H1 (cell line): Measurements from ENCODE around the gene PEX14. TPM values are rescaled to one million over a fixed set of nuclear protein-coding genes. Genes with fewer than 3 reads are reported as not detected.

Experiments used
- CTCF ChIA-PET: fragments of 300-600 bp; sonication (Branson Sonifier 250); formaldehyde crosslinking; loops from one replicate; lab custom pipeline; 2021; ENCODE audit not compliant: partially characterized antibody; lab: Charles Lee
- POLR2A ChIA-PET: fragments of 300-600 bp; sonication (Branson Sonifier 250); formaldehyde crosslinking; loops from one replicate; lab custom pipeline; 2021; ENCODE audit warnings: inconsistent platforms; ENCODE audit not compliant: partially characterized antibody; lab: Charles Lee
- DNase-seq, 2 experiments: peaks; one replicate each; pipeline versions ENCODE4 v3.0.0 to v3.0.0-alpha.2; 2010 to 2022; ENCODE audit warnings: low spot score in 2 of 2, low read depth in 1 of 2, mixed read lengths in 1 of 2
- FAIRE-seq: peaks from 2 replicates; lab custom pipeline; 2011; peaks lifted over from hg19 to GRCh38; lab: Jason Lieb, UNC
- H2AFZ ChIP-seq: 2 replicates; pipeline ENCODE4 v1.8.1; 2012; ENCODE audit warnings: low read length, inconsistent platforms
- H2AK5ac ChIP-seq: 2 replicates; pipeline ENCODE4 v1.6.1; 2013; ENCODE audit warnings: low read depth, low read length
- H2BK120ac ChIP-seq: replicated peaks from 2 replicates; pipeline ENCODE3; 2013; ENCODE audit warnings: low read depth, low read length, inconsistent platforms
- H2BK12ac ChIP-seq: 2 replicates; pipeline ENCODE4 v1.6.1; 2013; ENCODE audit warnings: low read depth, low read length
- H2BK15ac ChIP-seq: 2 replicates; pipeline ENCODE4 v1.6.1; 2013; ENCODE audit warnings: low read length
- H2BK20ac ChIP-seq: 2 replicates; pipeline ENCODE4 v1.6.1; 2013; ENCODE audit warnings: low read length
- H2BK5ac ChIP-seq: 2 replicates; pipeline ENCODE4 v1.6.1; 2013; ENCODE audit warnings: low read depth, low read length
- H3K14ac ChIP-seq: 2 replicates; pipeline ENCODE4 v1.6.1; 2013; ENCODE audit warnings: inconsistent platforms; ENCODE audit not compliant: insufficient read length
- H3K18ac ChIP-seq: 2 replicates; pipeline ENCODE4 v1.6.1; 2013; ENCODE audit warnings: low read length; ENCODE audit errors: extremely low read depth
- H3K23ac ChIP-seq: 2 replicates; pipeline ENCODE4 v1.6.1; 2013; ENCODE audit warnings: inconsistent platforms; ENCODE audit not compliant: insufficient read length
- H3K23me2 ChIP-seq: 2 replicates; pipeline ENCODE4 v1.6.1; 2013; ENCODE audit warnings: low read depth, low read length
- H3K27ac ChIP-seq: 2 replicates; pipeline ENCODE4 v1.6.1; 2011; ENCODE audit warnings: low read depth, low read length, inconsistent platforms
- H3K27me3 ChIP-seq, 4 experiments: replicated peaks in 1 of 4; 1 replicate in 1 of 4; 2 replicates in 3 of 4; pipeline versions ENCODE4 v1.6.1 to v1.8.1; 2011 to 2013; ENCODE audit warnings: low read length in 3 of 4, mild to moderate bottlenecking in 3 of 4, inconsistent platforms in 2 of 4, mixed read lengths in 2 of 4, moderate library complexity in 1 of 4; ENCODE audit not compliant: control insufficient read depth in 3 of 4, insufficient read depth in 3 of 4; ENCODE audit errors: extremely low read depth in 1 of 4
- H3K36me3 ChIP-seq, 4 experiments: 2 replicates each; pipeline versions ENCODE4 v1.6.1 to v1.8.1; 2011 to 2013; ENCODE audit warnings: mild to moderate bottlenecking in 4 of 4, low read length in 3 of 4, moderate library complexity in 2 of 4, control low read depth in 1 of 4, inconsistent platforms in 1 of 4; ENCODE audit not compliant: insufficient read depth in 4 of 4, control insufficient read depth in 2 of 4
- H3K4ac ChIP-seq: replicated peaks from 2 replicates; pipeline ENCODE3; 2013; ENCODE audit warnings: low read length, low read depth, mixed read lengths, inconsistent platforms; ENCODE audit not compliant: insufficient read length
- H3K4me1 ChIP-seq, 4 experiments: replicated peaks in 1 of 4; 1 replicate in 1 of 4; 2 replicates in 3 of 4; pipeline versions ENCODE4 v1.6.1 to v1.8.1; 2011 to 2013; ENCODE audit warnings: low read length in 3 of 4, inconsistent platforms in 2 of 4, mixed read lengths in 1 of 4; ENCODE audit not compliant: insufficient read depth in 4 of 4, control insufficient read depth in 3 of 4
- H3K4me2 ChIP-seq, 2 experiments: 2 replicates each; pipeline versions ENCODE4 v1.6.1 to v1.8.1; 2011 to 2013; ENCODE audit warnings: low read depth in 2 of 2, low read length in 2 of 2, control low read depth in 1 of 2, inconsistent platforms in 1 of 2, mild to moderate bottlenecking in 1 of 2; ENCODE audit not compliant: insufficient read depth in 1 of 2
- H3K4me3 ChIP-seq, 4 experiments: fragments of 200-600, 300-600 bp in 1 of 4; sonication (generic), shearing (Covaris generic), sonication (Bioruptor Twin) in 1 of 4; 2 replicates each; pipeline versions ENCODE4 v1.5.1 to v1.8.1; 2011 to 2016; ENCODE audit warnings: low read length in 4 of 4, low read depth in 3 of 4, control low read depth in 2 of 4, inconsistent platforms in 2 of 4, mild to moderate bottlenecking in 2 of 4, mixed read lengths in 1 of 4, moderate library complexity in 1 of 4; ENCODE audit not compliant: insufficient read depth in 2 of 4; ENCODE audit errors: extremely low read depth in 1 of 4
- H3K56ac ChIP-seq: replicated peaks from 2 replicates; pipeline ENCODE3; 2013; ENCODE audit warnings: low read depth, mild to moderate bottlenecking, mixed read lengths, low read length, inconsistent platforms; ENCODE audit not compliant: insufficient read length
- H3K79me1 ChIP-seq: 2 replicates; pipeline ENCODE4 v1.6.1; 2013; ENCODE audit warnings: low read depth, low read length, control low read depth
- H3K79me2 ChIP-seq, 2 experiments: 2 replicates each; pipeline versions ENCODE4 v1.6.1 to v1.8.1; 2012 to 2013; ENCODE audit warnings: low read length in 2 of 2, mild to moderate bottlenecking in 2 of 2, inconsistent platforms in 1 of 2; ENCODE audit not compliant: insufficient read depth in 2 of 2, control insufficient read depth in 1 of 2
- H3K9ac ChIP-seq, 4 experiments: replicated peaks in 1 of 4; 1 replicate in 1 of 4; 2 replicates in 3 of 4; pipeline versions ENCODE4 v1.6.1 to v1.8.1; 2011 to 2013; ENCODE audit warnings: low read depth in 3 of 4, low read length in 3 of 4, control low read depth in 2 of 4, mild to moderate bottlenecking in 2 of 4, moderate library complexity in 2 of 4, inconsistent platforms in 1 of 4; ENCODE audit errors: extremely low read depth in 1 of 4
- H3K9me3 ChIP-seq, 2 experiments: 2 replicates each; pipeline versions ENCODE4 v1.6.1 to v1.8.1; 2012 to 2013; ENCODE audit warnings: mild to moderate bottlenecking in 2 of 2, moderate library complexity in 2 of 2, control low read depth in 1 of 2, inconsistent platforms in 1 of 2, low read depth in 1 of 2, low read length in 1 of 2, mixed read lengths in 1 of 2; ENCODE audit not compliant: insufficient read depth in 2 of 2
- H4K20me1 ChIP-seq, 2 experiments: replicated peaks in 1 of 2; 2 replicates each; pipeline versions ENCODE3 to v1.8.1; 2011 to 2013; ENCODE audit warnings: inconsistent platforms in 2 of 2, low read length in 2 of 2, mild to moderate bottlenecking in 1 of 2; ENCODE audit not compliant: insufficient read depth in 2 of 2, control insufficient read depth in 1 of 2
- H4K5ac ChIP-seq: 2 replicates; pipeline ENCODE4 v1.6.1; 2013; ENCODE audit warnings: low read length, low read depth, mixed read lengths, inconsistent platforms; ENCODE audit not compliant: insufficient read length
- H4K8ac ChIP-seq: 2 replicates; pipeline ENCODE4 v1.8.0; 2013; ENCODE audit warnings: mild to moderate bottlenecking, moderate library complexity, low read length, inconsistent platforms; ENCODE audit not compliant: insufficient read depth; ENCODE audit errors: extremely low read depth
- H4K91ac ChIP-seq: replicated peaks from 2 replicates; pipeline ENCODE3; 2013; ENCODE audit warnings: low read length, mixed read lengths, inconsistent platforms; ENCODE audit not compliant: insufficient read length
- BACH1 ChIP-seq: IDR thresholded peaks from 2 replicates; pipeline ENCODE4 v1.6.1; 2012; ENCODE audit warnings: low read length, improper control_type of control experiment
- CBX8 ChIP-seq: fragments of 300-800, 300-1000 bp; sonication (generic); IDR thresholded peaks from 2 replicates; pipeline ENCODE4 v1.7.1; 2016; ENCODE audit warnings: low read depth, low read length, borderline replicate concordance
- CTBP2 ChIP-seq: IDR thresholded peaks from 2 replicates; pipeline ENCODE4 v1.7.0; 2011; ENCODE audit warnings: borderline replicate concordance, mild to moderate bottlenecking, moderate library complexity, mixed read lengths, low read length; ENCODE audit not compliant: insufficient read depth, insufficient read length
- EZH2 ChIP-seq: fragments of 200-600 bp; sonication (generic); IDR thresholded peaks from 2 replicates; pipeline ENCODE4 v1.7.1; 2012; ENCODE audit warnings: low read depth, mild to moderate bottlenecking, moderate library complexity, low read length, inconsistent platforms; ENCODE audit not compliant: severe bottlenecking
- GABPA ChIP-seq: IDR thresholded peaks from 2 replicates; pipeline ENCODE4 v1.6.1; 2011; ENCODE audit warnings: mild to moderate bottlenecking, low read length, moderate library complexity, borderline replicate concordance; ENCODE audit not compliant: insufficient read depth
- HDAC2 ChIP-seq, 2 experiments: fragments of 300-600 bp in 1 of 2; sonication (generic) in 1 of 2; IDR thresholded peaks; 2 replicates each; pipeline ENCODE4 v1.6.1; 2011 to 2012; ENCODE audit warnings: low read depth in 2 of 2, low read length in 2 of 2, mild to moderate bottlenecking in 2 of 2, moderate library complexity in 2 of 2, borderline replicate concordance in 1 of 2, inconsistent platforms in 1 of 2
- HDAC6 ChIP-seq: IDR thresholded peaks from one replicate; pipeline ENCODE4 v1.7.1; 2012; ENCODE audit warnings: low read depth, mild to moderate bottlenecking, inconsistent platforms, low read length, moderate library complexity
- JUND ChIP-seq: IDR thresholded peaks from 2 replicates; pipeline ENCODE4 v1.6.1; 2011; ENCODE audit warnings: mild to moderate bottlenecking, improper control_type of control experiment, low read length
- KDM5A ChIP-seq: fragments of 200-600 bp; IDR thresholded peaks from 2 replicates; pipeline ENCODE4 v1.7.1; 2012; ENCODE audit warnings: mild to moderate bottlenecking, low read length, inconsistent platforms, mixed read lengths
- NANOG ChIP-seq: IDR thresholded peaks from 2 replicates; pipeline ENCODE4 v1.6.1; 2011; ENCODE audit warnings: low read length, low read depth, mild to moderate bottlenecking, inconsistent platforms; ENCODE audit not compliant: insufficient read depth, poor library complexity, severe bottlenecking
- RFX5 ChIP-seq: IDR thresholded peaks from 2 replicates; pipeline ENCODE4 v1.6.1; 2011; ENCODE audit warnings: low read depth, low read length, improper control_type of control experiment, borderline replicate concordance
- SIX5 ChIP-seq: IDR thresholded peaks from 2 replicates; pipeline ENCODE4 v1.6.1; 2011; ENCODE audit warnings: mild to moderate bottlenecking, low read depth, low read length
- SRF ChIP-seq: IDR thresholded peaks from 2 replicates; pipeline ENCODE4 v1.6.1; 2011; ENCODE audit warnings: mild to moderate bottlenecking, low read depth, low read length, moderate library complexity
- TEAD4 ChIP-seq: IDR thresholded peaks from 2 replicates; pipeline ENCODE4 v1.6.1; 2012; ENCODE audit warnings: low read depth, low read length, inconsistent platforms, mixed read lengths
- WGBS, 2 experiments: shearing (Covaris generic) in 1 of 2; methylation state at CpG; one replicate each; pipeline versions ENCODE4 v1.1.6 to v1.1.7; 2013 to 2015; ENCODE audit warnings: low lambda C conversion rate in 2 of 2, mixed read lengths in 2 of 2, inconsistent platforms in 1 of 2, low coverage in 1 of 2, missing lambda C conversion rate in 1 of 2; ENCODE audit not compliant: insufficient replicate concordance in 2 of 2, insufficient coverage in 1 of 2, insufficient read length in 1 of 2; ENCODE audit errors: extremely low coverage in 1 of 2, missing lambda C conversion rate in 1 of 2; 5-methylcytosine and 5-hydroxymethylcytosine counted together
- polyA plus RNA-seq, 7 experiments: library from polyadenylated mRNA; depleted of rRNA in 3 of 7; stranded (reverse) in 5 of 7; unstranded in 2 of 7; fragments of >200 nt in 5 of 7; fragments of 200-250 nt in 2 of 7; gene quantifications; 1 replicate in 5 of 7; 2 replicates in 1 of 7; 4 replicates in 1 of 7; pipeline versions ENCODE4 v1.2.1 to v1.2.3, GENCODE V29; 2011 to 2013; ENCODE audit warnings: missing spikeins in 2 of 7, mixed read lengths in 2 of 7
- total RNA-seq: library from RNA; stranded (reverse); fragmentation: NEBNext Ultra II Directional; extraction: Animal tissue kit (Norgen Biotek cat#: 25700); gene quantifications from 2 replicates; pipeline ENCODE4 v1.2.1, GENCODE V29; 2021

Gene PEX14
- total and polyA plus RNA-seq, 2 of the 8 experiments (the other 6 are each of a cell fraction or from before 2014, with no cell fraction given), result 13.0 to 19.8 TPM

DNA sequence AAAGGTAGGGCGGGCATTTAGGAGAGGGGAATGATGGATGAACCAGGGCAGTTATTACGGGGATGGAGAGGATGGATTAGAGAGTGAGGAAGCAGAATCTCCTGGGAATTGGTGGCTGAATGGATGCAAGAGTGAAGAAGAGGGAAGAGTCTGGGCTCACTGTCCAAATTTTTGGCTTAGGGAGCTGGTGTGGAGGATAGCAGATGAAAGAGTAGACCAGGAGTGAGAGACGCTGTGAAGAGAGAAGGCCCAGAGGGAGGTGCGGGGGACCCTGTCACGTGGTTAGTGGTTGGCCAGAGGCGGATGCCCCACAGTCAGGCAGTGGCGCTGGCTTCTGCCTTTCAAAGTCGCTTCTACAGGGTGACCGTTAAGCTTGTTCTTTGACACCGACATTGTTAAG is 78.4 kb downstream of the PEX14 start:
- POLR2A ChIA-PET, result no interaction called here
- Histone ChIP-seq H2BK12ac (no peak overlapping the region), H4K8ac (no peak overlapping the region), H2BK120ac (no peak overlapping the region), H2BK20ac (no peak overlapping the region), H3K4ac (no peak overlapping the region), H2AFZ (no peak overlapping the region), H3K56ac (no peak overlapping the region), H3K36me3 (no peaks in the 10 kb centered on the region), H3K23me2 (no peaks in the 10 kb centered on the region), H3K14ac (no peak overlapping the region)
- WGBS, 2 experiments, result 79% methylated on average over 10 of the region's 10 CpGs; no CpG with 5 or more reads in 1 of the 2 experiments
- no peak for FAIRE-seq
- TF ChIP-seq JUND, result no peak
- TF ChIP-seq SRF, result no peak
- no peak for TF ChIP-seq TEAD4
- TF ChIP-seq NANOG, result no peak
- TF ChIP-seq GABPA, result no peak
- TF ChIP-seq EZH2, result no peak
- no peak for TF ChIP-seq HDAC2 (IDR thresholded peaks at IDR 0.05; ENCODE audit: borderline replicate concordance in 1 of 2, low read depth in 2 of 2, low read length in 2 of 2)
- TF ChIP-seq BACH1, result no peak
- no peak for TF ChIP-seq KDM5A
- TF ChIP-seq CTBP2, result no peak
- no peak for TF ChIP-seq RFX5
- no peak for TF ChIP-seq SIX5
- TF ChIP-seq CBX8, result no peak
- no peak for TF ChIP-seq HDAC6
- TF ChIP-seq, all 59 proteins: peak for 0
- Histone ChIP-seq H3K79me2 (peaks cover 0 to 2% of the 10 kb centered on the region in 2 experiments; a peak in 1 of 4 replicates), H3K18ac (no peak overlapping the region), H2AK5ac (no peak overlapping the region; the same call in 1 of the 2 replicates), H2BK5ac (no peak overlapping the region), H3K9ac (no peak overlapping the region), H3K79me1 (no peaks in the 10 kb centered on the region; the same call in 1 of the 2 replicates), H3K27ac (no peak overlapping the region), H3K27me3 (no peaks in the 10 kb centered on the region), H4K5ac (no peak overlapping the region), H3K9me3 (no peaks in the 10 kb centered on the region), H3K4me1 (peaks cover 2 to 9% (median 7%) of the 10 kb centered on the region in 4 experiments), H4K20me1 (peaks cover 0 to 2% of the 10 kb centered on the region in 2 experiments), H3K23ac (no peak overlapping the region), H3K4me3 (no peak overlapping the region), H2BK15ac (no peak overlapping the region), H4K91ac (no peak overlapping the region), H3K4me2 (no peak overlapping the region)
- peak in 1 of 2 experiments; percentile 43 for DNase-seq
- CTCF ChIA-PET, result interaction anchor here (0.7 to 1.2 kb wide), 3 partner anchors 9 to 137 kb away, joined by 3 to 4 read pairs (median 3); no protein-coding TSS in a partner anchor
